ENCODE results near the gene ADGRV1. TPM values are rescaled to one million over a fixed set of nuclear protein-coding genes. Genes with fewer than 3 reads are reported as not detected.

Gene ADGRV1
- polyA plus RNA-seq, 1 of the 3 experiments (the other 2 are of a cell fraction) = 0.23 TPM

- Histone ChIP-seq H3K27me3 (ENCODE audit: insufficient read depth) (no peaks in the 10 kb centered on the region), H3K4me2 (no peak overlapping the region), H3K79me2 (ENCODE audit: insufficient read depth) (no peaks in the 10 kb centered on the region), H3K36me3 (replicated peaks in 1 of 2; ENCODE audit: control insufficient read depth in 1 of 2, insufficient read depth in 2 of 2, low read length in 1 of 2) (no peaks in the 10 kb centered on the region), H2AFZ (ENCODE audit: low read depth) (no peak overlapping the region), H3K4me3 (ENCODE audit: low read depth in 2 of 2, low read length in 1 of 2) (no peak overlapping the region; a peak in 1 of 4 replicates), H3K9me2 (no peaks in the 10 kb centered on the region), H3K27ac (ENCODE audit: low read depth in 2 of 2, low read length in 1 of 2) (no peak overlapping the region), H3K9ac (no peak overlapping the region), H3K9me3 (no peaks in the 10 kb centered on the region), H4K20me1 (ENCODE audit: insufficient read depth) (no peaks in the 10 kb centered on the region), H3K4me1 (ENCODE audit: control insufficient read depth in 1 of 2, insufficient read depth in 2 of 2, low read depth in 1 of 2, low read length in 1 of 2) (no peaks in the 10 kb centered on the region), H3F3A (replicated peaks; ENCODE audit: insufficient read depth) (no peaks in the 10 kb centered on the region)
- 0% methylated on average over 1 of the region's 1 CpG for WGBS (ENCODE audit: low lambda C conversion rate)
- ChIA-PET CTCF (interaction anchor here (0.8 kb wide), 1 partner anchor 44 kb away, joined by 3 read pairs; no protein-coding TSS in a partner anchor), POLR2A (no interaction called here)
- TF ChIP-seq FOXM1 (IDR thresholded peaks at IDR 0.05; ENCODE audit: low read depth) (no peak), SMC3 (IDR thresholded peaks at IDR 0.05; ENCODE audit: low read depth, low read length) (no peak), SIN3A (IDR thresholded peaks at IDR 0.05; ENCODE audit: borderline replicate concordance, low read depth, low read length) (no peak), JUND (IDR thresholded peaks at IDR 0.05) (no peak), ELF1 (IDR thresholded peaks at IDR 0.05) (no peak), MEF2A (IDR thresholded peaks at IDR 0.05; ENCODE audit: borderline replicate concordance, low read depth) (no peak), ZBTB33 (IDR thresholded peaks at IDR 0.05; ENCODE audit: borderline replicate concordance, low read depth) (no peak), IRF3 (IDR thresholded peaks at IDR 0.05; ENCODE audit: low read depth, low read length) (no peak), TAF1 (IDR thresholded peaks at IDR 0.05; ENCODE audit: borderline replicate concordance, low read depth, low read length) (no peak), USF2 (IDR thresholded peaks at IDR 0.05; ENCODE audit: borderline replicate concordance, low read depth, low read length) (no peak), RFX5 (IDR thresholded peaks at IDR 0.05; ENCODE audit: low read length) (no peak), FOSL2 (IDR thresholded peaks at IDR 0.05; ENCODE audit: borderline replicate concordance, low read depth) (no peak), FOXJ3 (CRISPR knock-in tag; IDR thresholded peaks at IDR 0.05) (no peak), PBX3 (IDR thresholded peaks at IDR 0.05) (no peak), REST (IDR thresholded peaks at IDR 0.05; ENCODE audit: low read depth, low read length) (no peak), MXI1 (IDR thresholded peaks at IDR 0.05; ENCODE audit: low read depth, low read length) (no peak), MAX (IDR thresholded peaks at IDR 0.05; ENCODE audit: low read depth) (no peak)
- DNase-seq = no peak
Observed at GRCh38 chr5:90739567-90739966, 181.0 kb downstream of the ADGRV1 start.

All from SK-N-SH (cell line).